ENCODE measurements around the gene AUTS2.

- no peak for TF ChIP-seq CTCF (conservative IDR thresholded peaks at IDR 0.05; ENCODE audit: low read depth, low read length)
- TF ChIP-seq EZH2 (IDR thresholded peaks at IDR 0.05; ENCODE audit: borderline replicate concordance, low read depth, low read length, poor library complexity, severe bottlenecking), result no peak
Observed at GRCh38 chr7:70771451-70771850, 1173.2 kb downstream of the AUTS2 start.

Data from A673 (cell line).